Brain microvascular endothelial cell (primary cell): Measurements from ENCODE around the gene PTX4.

Experiments
- DNase-seq: peaks from one replicate; pipeline ENCODE4 v3.0.0-alpha.2; 2020
- H3K27ac ChIP-seq: fragments of 250-450 bp; sonication (Bioruptor Pico); 2 replicates; pipeline ENCODE4 v1.5.1; 2020; ENCODE audit warnings: mild to moderate bottlenecking, moderate library complexity
- H3K27me3 ChIP-seq: fragments of 250-450 bp; sonication (Bioruptor Pico); replicated peaks from 2 replicates; pipeline ENCODE4 v1.5.1; 2020; ENCODE audit warnings: mild to moderate bottlenecking
- H3K36me3 ChIP-seq: fragments of 250-450 bp; sonication (Bioruptor Pico); replicated peaks from 2 replicates; pipeline ENCODE4 v1.5.1; 2020; ENCODE audit warnings: mild to moderate bottlenecking
- H3K4me3 ChIP-seq: 2 replicates; pipeline ENCODE4 v1.5.1; 2011; ENCODE audit warnings: low read depth, mild to moderate bottlenecking, control low read depth, low read length, moderate library complexity
- in situ Hi-C: cut with HindIII; loops from 2 replicates; pipeline ENCODE4 v1.10.0; 2017; ENCODE audit warnings: low sequenced_read_pairs, low pct_ligation_motif_present
- TF ChIP-seq, protein P1 (sequence below): IDR thresholded peaks from 2 replicates; pipeline ENCODE4 v1.5.1; 2011; ENCODE audit warnings: low read depth, mild to moderate bottlenecking, moderate library complexity, low read length, control low read depth, inconsistent platforms; ENCODE audit errors: missing control alignments

PTX4 gene

DNA sequence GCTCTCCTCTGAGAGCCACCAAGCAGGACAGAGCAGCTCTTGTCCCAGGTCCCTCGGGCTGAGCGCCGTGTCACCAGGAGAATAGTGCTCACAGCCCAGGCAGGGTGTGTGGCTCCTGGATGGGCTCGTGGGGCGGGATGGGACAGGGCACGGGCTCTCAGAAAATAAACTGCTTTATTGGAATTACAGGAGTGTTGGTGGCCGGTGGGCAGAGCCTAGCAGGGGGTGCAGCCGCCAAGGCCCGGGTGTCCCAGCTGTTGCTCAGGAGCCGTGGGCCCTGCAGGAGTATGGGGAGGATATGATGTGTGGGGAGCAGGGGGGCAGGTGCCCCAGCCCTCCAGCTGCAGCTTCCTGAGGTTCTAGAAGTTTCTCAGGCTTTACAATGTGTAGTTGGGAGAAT, 21.5 kb upstream of the PTX4 start:
- no peak for DNase-seq
- TF ChIP-seq, protein P1, sequence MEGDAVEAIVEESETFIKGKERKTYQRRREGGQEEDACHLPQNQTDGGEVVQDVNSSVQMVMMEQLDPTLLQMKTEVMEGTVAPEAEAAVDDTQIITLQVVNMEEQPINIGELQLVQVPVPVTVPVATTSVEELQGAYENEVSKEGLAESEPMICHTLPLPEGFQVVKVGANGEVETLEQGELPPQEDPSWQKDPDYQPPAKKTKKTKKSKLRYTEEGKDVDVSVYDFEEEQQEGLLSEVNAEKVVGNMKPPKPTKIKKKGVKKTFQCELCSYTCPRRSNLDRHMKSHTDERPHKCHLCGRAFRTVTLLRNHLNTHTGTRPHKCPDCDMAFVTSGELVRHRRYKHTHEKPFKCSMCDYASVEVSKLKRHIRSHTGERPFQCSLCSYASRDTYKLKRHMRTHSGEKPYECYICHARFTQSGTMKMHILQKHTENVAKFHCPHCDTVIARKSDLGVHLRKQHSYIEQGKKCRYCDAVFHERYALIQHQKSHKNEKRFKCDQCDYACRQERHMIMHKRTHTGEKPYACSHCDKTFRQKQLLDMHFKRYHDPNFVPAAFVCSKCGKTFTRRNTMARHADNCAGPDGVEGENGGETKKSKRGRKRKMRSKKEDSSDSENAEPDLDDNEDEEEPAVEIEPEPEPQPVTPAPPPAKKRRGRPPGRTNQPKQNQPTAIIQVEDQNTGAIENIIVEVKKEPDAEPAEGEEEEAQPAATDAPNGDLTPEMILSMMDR: no peak
- Histone ChIP-seq H3K4me3 (no peak overlapping the region), H3K27me3 (no peaks in the 10 kb centered on the region), H3K27ac (no peak overlapping the region), H3K36me3 (peaks cover 4% of the 10 kb centered on the region)
- in situ Hi-C loops: no loop called here

GRCh38 chr16:1509307-1510221, 20.8 kb upstream of the PTX4 start:
- in situ Hi-C loops: no loop called here
- Histone ChIP-seq H3K27me3 (no peaks in the 10 kb centered on the region), H3K27ac (no peak overlapping the region), H3K36me3 (peaks cover 4% of the 10 kb centered on the region), H3K4me3 (no peak overlapping the region)
- no peak for DNase-seq
- TF ChIP-seq, protein P1: no peak

- Histone ChIP-seq H3K27ac (no peak overlapping the region), H3K27me3 (no peaks in the 10 kb centered on the region), H3K36me3 (peaks cover 6% of the 10 kb centered on the region), H3K4me3 (no peak overlapping the region)
- in situ Hi-C loops: no loop called here
- DNase-seq: no peak
- TF ChIP-seq, protein P1: no peak
Observed at GRCh38 chr16:1508494-1509187, 19.9 kb upstream of the PTX4 start.

- H3K36me3 ChIP-seq: peaks cover 20% of the 10 kb centered on the region
- no peak overlapping the region for H3K27ac ChIP-seq
- in situ Hi-C loops: no loop called here
- no peaks in the 10 kb centered on the region for H3K27me3 ChIP-seq
- DNase-seq: no peak
- TF ChIP-seq, protein P1: no peak
- no peak overlapping the region for H3K4me3 ChIP-seq
Observed at GRCh38 chr16:1506494-1507213, 17.9 kb upstream of the PTX4 start.

GRCh38 chr16:1505912-1506311, 17.2 kb upstream of the PTX4 start:
- no peak overlapping the region for H3K4me3 ChIP-seq
- in situ Hi-C loops: no loop called here
- peaks cover 27% of the 10 kb centered on the region for H3K36me3 ChIP-seq
- no peaks in the 10 kb centered on the region for H3K27me3 ChIP-seq
- DNase-seq: no peak
- TF ChIP-seq, protein P1: no peak
- no peak overlapping the region for H3K27ac ChIP-seq
